ENCODE data around the gene ALG11. TPM values are rescaled to one million over a fixed set of nuclear protein-coding genes. Genes with fewer than 3 reads are reported as not detected.
A peak's percentile ranks its signal among the peaks of the same experiment; 100 is the strongest.

The ALG11 gene
- total RNA-seq, 1 donor from 2014 or later, result 22.7 TPM

GRCh38 chr13:51998723-51999509 lies 13.3 kb upstream of the ALG11 start:
- Histone ChIP-seq H3K4me1 (peaks cover 44% of the 10 kb centered on the region), H3K27me3 (ENCODE audit: low read depth) (no peaks in the 10 kb centered on the region), H3K9me3 (replicated peaks) (no peaks in the 10 kb centered on the region), H3K36me3 (no peaks in the 10 kb centered on the region), H3K4me3 (no peak overlapping the region), H3K27ac (replicated peaks) (peak overlapping the region; percentile 57)
- DNase-seq, result no peak
- TF ChIP-seq, protein P1, sequence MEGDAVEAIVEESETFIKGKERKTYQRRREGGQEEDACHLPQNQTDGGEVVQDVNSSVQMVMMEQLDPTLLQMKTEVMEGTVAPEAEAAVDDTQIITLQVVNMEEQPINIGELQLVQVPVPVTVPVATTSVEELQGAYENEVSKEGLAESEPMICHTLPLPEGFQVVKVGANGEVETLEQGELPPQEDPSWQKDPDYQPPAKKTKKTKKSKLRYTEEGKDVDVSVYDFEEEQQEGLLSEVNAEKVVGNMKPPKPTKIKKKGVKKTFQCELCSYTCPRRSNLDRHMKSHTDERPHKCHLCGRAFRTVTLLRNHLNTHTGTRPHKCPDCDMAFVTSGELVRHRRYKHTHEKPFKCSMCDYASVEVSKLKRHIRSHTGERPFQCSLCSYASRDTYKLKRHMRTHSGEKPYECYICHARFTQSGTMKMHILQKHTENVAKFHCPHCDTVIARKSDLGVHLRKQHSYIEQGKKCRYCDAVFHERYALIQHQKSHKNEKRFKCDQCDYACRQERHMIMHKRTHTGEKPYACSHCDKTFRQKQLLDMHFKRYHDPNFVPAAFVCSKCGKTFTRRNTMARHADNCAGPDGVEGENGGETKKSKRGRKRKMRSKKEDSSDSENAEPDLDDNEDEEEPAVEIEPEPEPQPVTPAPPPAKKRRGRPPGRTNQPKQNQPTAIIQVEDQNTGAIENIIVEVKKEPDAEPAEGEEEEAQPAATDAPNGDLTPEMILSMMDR (IDR thresholded peaks at IDR 0.05; ENCODE audit: borderline replicate concordance), result no peak
- intact Hi-C loops (cut with micrococcal nuclease), result no loop called here

DNA sequence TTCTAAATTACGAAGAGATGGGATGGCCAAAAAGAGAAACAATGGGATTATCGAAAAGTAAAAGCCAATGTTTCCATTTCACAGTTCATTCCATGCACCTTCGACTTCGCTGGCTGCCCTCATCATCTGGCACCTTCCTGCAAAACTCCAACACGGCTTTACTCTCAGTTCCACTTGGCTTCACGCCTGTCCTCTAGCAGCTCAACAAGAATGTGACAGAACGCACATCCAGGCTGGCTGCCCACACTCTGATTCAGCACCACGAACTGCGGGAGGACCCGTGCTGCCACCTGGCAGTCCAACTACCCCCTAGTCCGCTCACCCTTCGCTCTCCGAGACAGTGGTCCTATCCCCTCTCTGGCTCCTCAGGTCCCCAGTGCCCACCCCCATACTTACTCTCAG lies 12.7 kb upstream of the ALG11 start:
- peak overlapping the region; percentile 57 for H3K27ac ChIP-seq (replicated peaks)
- TF ChIP-seq, protein P1 (IDR thresholded peaks at IDR 0.05; ENCODE audit: borderline replicate concordance), result peak; percentile 15
- peak; percentile 72 for DNase-seq
- intact Hi-C loops (cut with micrococcal nuclease), result no loop called here
- H3K27me3 ChIP-seq (ENCODE audit: low read depth), result no peaks in the 10 kb centered on the region
- H3K9me3 ChIP-seq (replicated peaks), result no peaks in the 10 kb centered on the region
- no peaks in the 10 kb centered on the region for H3K36me3 ChIP-seq
- H3K4me3 ChIP-seq, result peak overlapping the region; percentile 36
- H3K4me1 ChIP-seq, result peaks cover 41% of the 10 kb centered on the region

DNA sequence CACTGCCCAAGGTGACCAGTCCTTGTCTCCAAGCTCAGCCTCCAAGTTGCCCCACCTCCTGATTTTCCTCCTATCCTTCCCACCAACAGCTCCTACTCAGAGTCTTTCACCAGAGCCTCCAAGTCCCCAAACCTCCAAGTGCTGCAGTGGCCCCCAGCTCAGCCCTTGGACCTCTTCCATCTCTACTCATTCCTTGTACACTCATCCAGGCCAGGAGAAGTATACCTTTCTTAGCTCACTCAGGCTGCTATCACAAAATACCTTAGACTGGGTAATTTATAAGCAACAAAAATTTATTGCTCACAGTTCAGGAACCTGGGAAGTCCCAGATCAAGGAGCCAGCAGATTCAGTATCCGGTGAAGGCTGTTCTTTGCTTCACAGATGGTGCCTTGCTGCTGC lies 12.3 kb upstream of the ALG11 start:
- DNase-seq, result no peak
- peak overlapping the region; percentile 36 for H3K4me3 ChIP-seq
- H3K36me3 ChIP-seq, result no peaks in the 10 kb centered on the region
- peak overlapping the region; percentile 57 for H3K27ac ChIP-seq (replicated peaks)
- TF ChIP-seq, protein P1 (IDR thresholded peaks at IDR 0.05; ENCODE audit: borderline replicate concordance), result no peak
- no peaks in the 10 kb centered on the region for H3K9me3 ChIP-seq (replicated peaks)
- H3K4me1 ChIP-seq, result peaks cover 37% of the 10 kb centered on the region
- intact Hi-C loops (cut with micrococcal nuclease), result loop anchor here (5.0 kb wide), 1 partner anchor 127 kb away; the partner anchor contains the start of gene NEK5
- H3K27me3 ChIP-seq (ENCODE audit: low read depth), result no peaks in the 10 kb centered on the region

GRCh38 chr13:52001120-52001731 lies 11.0 kb upstream of the ALG11 start:
- Histone ChIP-seq H3K4me3 (no peak overlapping the region), H3K27me3 (ENCODE audit: low read depth) (no peaks in the 10 kb centered on the region), H3K36me3 (no peaks in the 10 kb centered on the region), H3K27ac (replicated peaks) (no peak overlapping the region), H3K9me3 (replicated peaks) (no peaks in the 10 kb centered on the region), H3K4me1 (peaks cover 24% of the 10 kb centered on the region)
- no peak for DNase-seq
- TF ChIP-seq, protein P1 (IDR thresholded peaks at IDR 0.05; ENCODE audit: borderline replicate concordance), result peak; percentile 76
- intact Hi-C loops (cut with micrococcal nuclease), result loop anchor here (5.0 kb wide), 1 partner anchor 126 kb away; the partner anchor contains the start of gene NEK5

DNA sequence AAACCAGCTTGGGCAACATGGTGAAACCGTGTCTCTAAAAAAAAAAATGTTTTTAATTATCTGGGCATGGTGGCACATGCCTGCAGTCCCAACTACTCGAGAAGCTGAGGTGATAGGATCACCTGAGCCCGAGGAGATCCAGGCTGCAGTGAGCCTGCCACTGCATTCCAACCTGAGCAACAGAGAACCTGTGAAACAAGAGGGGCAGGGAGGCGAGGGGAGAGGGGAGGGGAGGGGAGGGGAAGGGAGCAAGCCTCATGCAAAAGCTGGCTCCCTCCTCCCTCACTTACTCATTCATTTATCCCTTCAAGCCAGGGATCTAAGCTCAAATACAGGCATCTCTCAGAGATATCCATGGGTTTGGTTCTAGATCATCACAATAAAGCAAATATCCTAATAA lies 9.8 kb upstream of the ALG11 start:
- Histone ChIP-seq H3K4me1 (peaks cover 20% of the 10 kb centered on the region), H3K4me3 (no peak overlapping the region), H3K27me3 (ENCODE audit: low read depth) (no peaks in the 10 kb centered on the region), H3K9me3 (replicated peaks) (no peaks in the 10 kb centered on the region), H3K36me3 (no peaks in the 10 kb centered on the region), H3K27ac (replicated peaks) (no peak overlapping the region)
- TF ChIP-seq, protein P1 (IDR thresholded peaks at IDR 0.05; ENCODE audit: borderline replicate concordance), result no peak
- intact Hi-C loops (cut with micrococcal nuclease), result loop anchor here (5.0 kb wide), 1 partner anchor 125 kb away; the partner anchor contains the start of gene NEK5
- DNase-seq, result no peak
